IMR-90 (cell line): Measurements from ENCODE around the gene NFIA.

Experiments
- BHLHE40 ChIP-seq: fragments of 150-350 bp; IDR thresholded peaks from 2 replicates; pipeline ENCODE4 v1.6.1; 2016; ENCODE audit warnings: mild to moderate bottlenecking, low read depth, low read length
- CEBPB ChIP-seq: IDR thresholded peaks from 2 replicates; pipeline ENCODE4 v1.6.1; 2012; ENCODE audit warnings: low read depth, low read length, improper control_type of control experiment
- MAFK ChIP-seq: IDR thresholded peaks from 2 replicates; pipeline ENCODE4 v1.6.1; 2012; ENCODE audit warnings: low read depth, low read length, improper control_type of control experiment
- MXI1 ChIP-seq: IDR thresholded peaks from 2 replicates; pipeline ENCODE4 v1.6.1; 2012; ENCODE audit warnings: low read depth, mild to moderate bottlenecking, low read length, moderate library complexity, borderline replicate concordance
- NFE2L2 ChIP-seq: fragments of 150-350 bp; IDR thresholded peaks from 2 replicates; pipeline ENCODE4 v1.6.1; 2016; ENCODE audit warnings: low read depth, mild to moderate bottlenecking, low read length
- POLR2A ChIP-seq: IDR thresholded peaks from 2 replicates; pipeline ENCODE4 v1.6.1; 2012; ENCODE audit warnings: mild to moderate bottlenecking, low read depth, low read length
- RAD21 ChIP-seq: IDR thresholded peaks from 2 replicates; pipeline ENCODE4 v1.6.1; 2012; ENCODE audit warnings: low read length, improper control_type of control experiment
- RCOR1 ChIP-seq: IDR thresholded peaks from 2 replicates; pipeline ENCODE4 v1.6.1; 2012; ENCODE audit warnings: mild to moderate bottlenecking, low read length, improper control_type of control experiment; ENCODE audit not compliant: insufficient replicate concordance
- RFX5 ChIP-seq: IDR thresholded peaks from 2 replicates; pipeline ENCODE4 v1.8.0; 2012; ENCODE audit warnings: low read depth, mild to moderate bottlenecking, low read length, moderate library complexity
- SMC3 ChIP-seq: fragments of 150-350 bp; IDR thresholded peaks from 2 replicates; pipeline ENCODE4 v1.6.1; 2016; ENCODE audit warnings: low read depth, mild to moderate bottlenecking, antibody characterized with exemption, low read length, moderate library complexity
- TF ChIP-seq, protein P1 (sequence below): conservative IDR thresholded peaks from 2 replicates; pipeline ENCODE4 v1.5.1; 2012; ENCODE audit warnings: mild to moderate bottlenecking, low read depth, low read length, improper control_type of control experiment
- TF ChIP-seq, protein P2 (sequence below): fragments of 150-350 bp; IDR thresholded peaks from 2 replicates; pipeline ENCODE4 v1.6.1; 2016; ENCODE audit warnings: low read depth, mild to moderate bottlenecking, low read length, moderate library complexity, borderline replicate concordance
- TF ChIP-seq, protein P3 (sequence below): fragments of 150-350 bp; IDR thresholded peaks from 2 replicates; pipeline ENCODE4 v1.6.1; 2017; ENCODE audit warnings: mild to moderate bottlenecking, antibody characterized with exemption, low read length, low read depth

DNA sequence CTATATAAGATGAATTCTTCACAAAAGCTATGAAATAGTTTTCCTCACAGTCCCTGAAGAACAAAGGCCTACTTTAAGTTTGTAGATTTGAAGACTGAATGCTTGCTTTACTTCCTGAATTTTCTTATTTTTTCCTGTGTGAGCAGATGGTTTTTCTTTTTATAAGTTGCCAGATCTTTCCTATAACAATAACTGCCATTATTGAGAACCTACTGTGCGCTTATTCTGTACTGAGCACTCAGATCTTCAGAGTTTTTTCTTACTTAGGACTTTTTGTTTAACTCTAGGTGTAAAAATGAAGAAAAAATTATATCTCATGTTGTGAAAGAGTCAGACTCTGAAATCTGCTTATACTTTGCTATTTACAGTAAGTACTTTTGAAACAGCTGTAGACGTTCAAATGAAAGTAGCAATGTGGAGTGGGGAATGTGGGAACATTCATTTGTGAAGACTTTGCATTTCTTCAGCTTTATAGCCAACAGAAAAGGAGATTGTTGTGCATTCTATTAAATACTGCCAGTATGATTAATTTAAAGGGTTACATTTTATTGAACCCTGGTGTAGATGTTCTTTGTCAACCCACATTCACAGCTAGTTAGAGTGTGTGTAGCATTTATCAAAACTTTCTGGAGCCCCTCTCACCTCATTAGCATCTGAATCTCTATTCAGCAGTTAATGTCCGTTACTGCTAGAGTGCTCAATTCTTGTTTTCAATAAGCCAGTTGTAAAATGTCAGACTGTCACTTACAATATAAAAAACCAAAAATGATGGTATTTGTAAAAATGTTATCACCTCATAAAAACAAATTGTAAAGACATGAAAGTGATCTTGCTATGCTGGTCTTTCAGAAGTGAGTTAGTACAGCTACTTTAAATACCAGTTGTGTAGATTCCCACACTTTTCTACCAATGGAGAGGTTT, 29.0 kb downstream of the NFIA start:
- TF ChIP-seq POLR2A (no peak), MXI1 (no peak), RFX5 (no peak), CEBPB (no peak), RAD21 (no peak), MAFK (no peak), SMC3 (no peak), RCOR1 (no peak), BHLHE40 (no peak), NFE2L2 (no peak)
- TF ChIP-seq, protein P1, sequence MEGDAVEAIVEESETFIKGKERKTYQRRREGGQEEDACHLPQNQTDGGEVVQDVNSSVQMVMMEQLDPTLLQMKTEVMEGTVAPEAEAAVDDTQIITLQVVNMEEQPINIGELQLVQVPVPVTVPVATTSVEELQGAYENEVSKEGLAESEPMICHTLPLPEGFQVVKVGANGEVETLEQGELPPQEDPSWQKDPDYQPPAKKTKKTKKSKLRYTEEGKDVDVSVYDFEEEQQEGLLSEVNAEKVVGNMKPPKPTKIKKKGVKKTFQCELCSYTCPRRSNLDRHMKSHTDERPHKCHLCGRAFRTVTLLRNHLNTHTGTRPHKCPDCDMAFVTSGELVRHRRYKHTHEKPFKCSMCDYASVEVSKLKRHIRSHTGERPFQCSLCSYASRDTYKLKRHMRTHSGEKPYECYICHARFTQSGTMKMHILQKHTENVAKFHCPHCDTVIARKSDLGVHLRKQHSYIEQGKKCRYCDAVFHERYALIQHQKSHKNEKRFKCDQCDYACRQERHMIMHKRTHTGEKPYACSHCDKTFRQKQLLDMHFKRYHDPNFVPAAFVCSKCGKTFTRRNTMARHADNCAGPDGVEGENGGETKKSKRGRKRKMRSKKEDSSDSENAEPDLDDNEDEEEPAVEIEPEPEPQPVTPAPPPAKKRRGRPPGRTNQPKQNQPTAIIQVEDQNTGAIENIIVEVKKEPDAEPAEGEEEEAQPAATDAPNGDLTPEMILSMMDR, result no peak
- TF ChIP-seq, protein P2, sequence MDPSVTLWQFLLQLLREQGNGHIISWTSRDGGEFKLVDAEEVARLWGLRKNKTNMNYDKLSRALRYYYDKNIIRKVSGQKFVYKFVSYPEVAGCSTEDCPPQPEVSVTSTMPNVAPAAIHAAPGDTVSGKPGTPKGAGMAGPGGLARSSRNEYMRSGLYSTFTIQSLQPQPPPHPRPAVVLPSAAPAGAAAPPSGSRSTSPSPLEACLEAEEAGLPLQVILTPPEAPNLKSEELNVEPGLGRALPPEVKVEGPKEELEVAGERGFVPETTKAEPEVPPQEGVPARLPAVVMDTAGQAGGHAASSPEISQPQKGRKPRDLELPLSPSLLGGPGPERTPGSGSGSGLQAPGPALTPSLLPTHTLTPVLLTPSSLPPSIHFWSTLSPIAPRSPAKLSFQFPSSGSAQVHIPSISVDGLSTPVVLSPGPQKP, result no peak
- TF ChIP-seq, protein P3, sequence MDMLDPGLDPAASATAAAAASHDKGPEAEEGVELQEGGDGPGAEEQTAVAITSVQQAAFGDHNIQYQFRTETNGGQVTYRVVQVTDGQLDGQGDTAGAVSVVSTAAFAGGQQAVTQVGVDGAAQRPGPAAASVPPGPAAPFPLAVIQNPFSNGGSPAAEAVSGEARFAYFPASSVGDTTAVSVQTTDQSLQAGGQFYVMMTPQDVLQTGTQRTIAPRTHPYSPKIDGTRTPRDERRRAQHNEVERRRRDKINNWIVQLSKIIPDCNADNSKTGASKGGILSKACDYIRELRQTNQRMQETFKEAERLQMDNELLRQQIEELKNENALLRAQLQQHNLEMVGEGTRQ, result no peak
